Hematopoietic multipotent progenitor cell treated with erythropoietin and hydrocortisone succinate and interleukin-3 and kit ligand, for 17 days (in vitro differentiated cells): ENCODE measurements around the gene PABPN1.
"Not testable (repeated sequence)": the region's sequence is repeated elsewhere in the genome, so short reads cannot be mapped to it uniquely, and the experiment has no call there.

Experiments used
- DNase-seq: peaks from one replicate; pipeline ENCODE4 v3.0.0-alpha.2; 2015; ENCODE audit warnings: low spot score

Gene PABPN1

DNA sequence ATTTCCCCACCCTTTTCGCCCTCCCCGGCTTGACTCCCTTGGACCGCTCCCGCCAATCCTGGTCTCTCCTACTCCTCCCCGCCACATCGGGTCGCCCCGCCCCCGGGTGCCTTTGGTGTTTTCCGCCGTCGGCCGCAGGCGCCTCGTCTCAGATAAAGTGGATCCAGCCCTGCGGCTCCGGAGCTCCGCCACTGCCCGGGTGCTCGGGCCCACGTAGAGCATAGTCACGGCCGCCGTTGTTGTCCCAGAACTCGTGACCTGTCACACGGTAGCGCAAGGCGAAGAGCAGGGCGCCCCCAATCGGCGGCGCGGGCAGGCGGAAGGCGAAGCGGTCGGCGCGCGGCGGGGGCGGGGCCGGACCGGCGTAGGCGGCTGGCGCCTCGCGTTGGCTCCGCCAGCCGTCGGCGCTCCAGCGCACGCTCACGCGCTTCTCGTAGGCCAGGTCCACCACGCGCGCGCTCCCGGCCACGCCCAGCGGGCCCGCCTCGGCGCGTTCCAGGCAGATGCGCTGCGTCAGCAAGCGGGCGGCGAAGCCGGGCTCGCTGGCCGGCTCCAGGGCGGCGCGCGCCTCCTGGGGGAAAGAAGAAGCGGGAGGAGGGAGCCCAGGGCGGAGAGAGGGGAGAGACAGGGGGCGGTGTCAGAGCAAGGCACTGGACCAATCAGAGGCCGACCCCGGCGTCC lies 19.8 kb upstream of the PABPN1 start:
- DNase-seq = peak; percentile 98

- no peak for DNase-seq
These were observed 19.3 kb upstream of the PABPN1 start for GRCh38 chr14:23301969-23302289.

GRCh38 chr14:23302290-23303225 lies 18.7 kb upstream of the PABPN1 start, which contains the start of gene PPP1R3E:
Gene PPP1R3E (minus strand): TSS chr14:23302859. CDS start chr14:23302576, 283 bp downstream.
- peak; percentile 67 for DNase-seq

- peak; percentile 73 for DNase-seq
These were observed 14.7 kb upstream of the PABPN1 start, which contains the start of gene BCL2L2 for GRCh38 chr14:23306412-23307145. Gene BCL2L2 (plus strand): TSS chr14:23306833. CDS start chr14:23307768, 935 bp downstream.

- DNase-seq = no peak
These were observed 14.1 kb upstream of the PABPN1 start for GRCh38 chr14:23307146-23307530.

- no peak for DNase-seq
These were observed 13.3 kb upstream of the PABPN1 start for GRCh38 chr14:23307687-23308644.

DNA sequence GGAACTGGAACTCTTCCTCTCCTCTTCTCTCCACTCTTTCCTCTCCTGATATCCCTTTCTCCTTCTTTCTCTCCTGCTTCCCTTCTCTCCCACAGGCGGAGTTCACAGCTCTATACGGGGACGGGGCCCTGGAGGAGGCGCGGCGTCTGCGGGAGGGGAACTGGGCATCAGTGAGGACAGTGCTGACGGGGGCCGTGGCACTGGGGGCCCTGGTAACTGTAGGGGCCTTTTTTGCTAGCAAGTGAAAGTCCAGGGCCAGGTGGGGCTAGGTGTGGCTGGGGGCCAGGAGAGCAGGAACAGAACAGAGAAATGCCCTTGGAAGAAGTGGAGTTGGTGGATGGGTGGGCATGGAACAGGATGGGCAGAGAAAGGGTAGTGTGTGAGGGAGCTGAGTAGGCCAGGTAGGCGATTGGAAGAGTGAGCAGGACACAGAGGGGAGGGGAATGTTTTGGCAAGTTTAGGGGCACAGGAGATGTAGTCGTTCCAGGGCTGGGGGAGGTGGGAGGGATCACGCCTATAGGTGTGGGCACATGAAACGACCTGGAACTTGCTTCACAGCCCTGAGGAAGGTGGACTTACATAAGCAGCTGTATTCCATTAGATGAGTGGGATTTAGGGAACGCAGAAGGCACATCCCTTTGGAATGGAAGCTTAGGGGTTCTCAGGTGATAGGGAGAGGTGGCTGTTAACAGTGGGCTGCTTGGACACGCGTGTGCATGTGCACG lies 12.4 kb upstream of the PABPN1 start:
- no peak for DNase-seq

- DNase-seq = no peak
These were observed 10.7 kb upstream of the PABPN1 start for GRCh38 chr14:23310546-23310945.

- DNase-seq = no peak
These were observed 5.0 kb upstream of the PABPN1 start for GRCh38 chr14:23316300-23316699.

GRCh38 chr14:23319746-23320583 lies 1.3 kb upstream of the PABPN1 start:
- DNase-seq = no peak

DNA sequence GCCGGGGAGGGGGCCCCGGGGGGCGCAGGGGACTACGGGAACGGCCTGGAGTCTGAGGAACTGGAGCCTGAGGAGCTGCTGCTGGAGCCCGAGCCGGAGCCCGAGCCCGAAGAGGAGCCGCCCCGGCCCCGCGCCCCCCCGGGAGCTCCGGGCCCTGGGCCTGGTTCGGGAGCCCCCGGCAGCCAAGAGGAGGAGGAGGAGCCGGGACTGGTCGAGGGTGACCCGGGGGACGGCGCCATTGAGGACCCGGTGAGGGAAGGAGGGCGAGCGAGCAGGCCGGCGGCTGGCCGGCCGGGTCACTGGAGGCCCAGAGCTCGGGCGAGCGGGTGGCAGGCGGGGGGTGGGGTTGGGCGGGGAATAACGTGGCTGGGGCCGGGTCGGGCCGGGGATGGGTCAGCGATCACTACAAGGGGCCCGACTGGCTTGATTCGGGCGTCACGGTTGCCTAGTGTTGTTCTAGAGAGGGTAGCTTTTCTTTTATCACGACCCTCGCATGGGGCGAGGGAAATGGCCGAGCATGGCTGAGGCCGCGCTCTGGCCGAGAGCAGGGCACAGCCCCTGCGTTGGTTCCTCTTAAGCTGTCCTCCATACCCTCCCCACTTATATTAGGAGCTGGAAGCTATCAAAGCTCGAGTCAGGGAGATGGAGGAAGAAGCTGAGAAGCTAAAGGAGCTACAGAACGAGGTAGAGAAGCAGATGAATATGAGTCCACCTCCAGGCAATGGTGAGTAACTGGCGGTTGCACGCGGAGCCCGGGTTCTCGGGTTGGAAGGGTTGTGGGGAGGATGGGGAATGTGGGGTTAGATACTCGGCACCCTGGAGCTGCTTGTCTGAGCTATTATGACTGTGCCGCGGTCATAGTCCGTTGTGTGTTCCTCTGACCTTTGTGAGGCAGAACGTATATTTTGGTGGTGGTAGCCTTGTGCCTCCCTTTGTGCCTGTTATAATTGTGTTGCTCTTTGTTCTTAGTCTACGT lies 603 bp downstream of the PABPN1 start:
- DNase-seq = peak; percentile 54

GRCh38 chr14:23322568-23323517 lies 1.6 kb downstream of the PABPN1 start:
- DNase-seq = no peak

- DNase-seq = no peak
These were observed 2.7 kb downstream of the PABPN1 start for GRCh38 chr14:23323838-23324454.

- DNase-seq = no peak
These were observed 3.2 kb downstream of the PABPN1 start for GRCh38 chr14:23324455-23324846.

GRCh38 chr14:23324993-23325392 lies 3.7 kb downstream of the PABPN1 start:
- DNase-seq = no peak

DNA sequence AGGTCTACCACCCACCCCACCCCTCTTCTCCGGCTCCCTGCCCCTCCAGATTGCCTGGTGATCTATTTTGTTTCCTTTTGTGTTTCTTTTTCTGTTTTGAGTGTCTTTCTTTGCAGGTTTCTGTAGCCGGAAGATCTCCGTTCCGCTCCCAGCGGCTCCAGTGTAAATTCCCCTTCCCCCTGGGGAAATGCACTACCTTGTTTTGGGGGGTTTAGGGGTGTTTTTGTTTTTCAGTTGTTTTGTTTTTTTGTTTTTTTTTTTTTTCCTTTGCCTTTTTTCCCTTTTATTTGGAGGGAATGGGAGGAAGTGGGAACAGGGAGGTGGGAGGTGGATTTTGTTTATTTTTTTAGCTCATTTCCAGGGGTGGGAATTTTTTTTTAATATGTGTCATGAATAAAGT lies 4.5 kb downstream of the PABPN1 start:
- not testable (repeated sequence) for DNase-seq
